PC-3 (cell line): ENCODE measurements around the gene TMEM44.

Experiments used
- CTCF ChIP-seq: fragments of 300-600 bp; sonication (generic); conservative IDR thresholded peaks from 2 replicates; pipeline ENCODE4 v1.5.1; 2017; ENCODE audit warnings: antibody characterized with exemption, low read depth, mild to moderate bottlenecking, low read length
- EZH2 ChIP-seq: fragments of 300-600 bp; sonication (generic); IDR thresholded peaks from one replicate; pipeline ENCODE4 v1.6.1; 2017; ENCODE audit warnings: antibody characterized with exemption, mild to moderate bottlenecking, low read length; ENCODE audit not compliant: unreplicated experiment

GRCh38 chr3:194658477-194659242 lies 25.4 kb upstream of the TMEM44 start:
- TF ChIP-seq CTCF (no peak), EZH2 (no peak)
